OCI-LY7 (cell line): Measurements from ENCODE around the gene SYT13.

Experiments used
- CTCF ChIP-seq: fragments of 200-600 bp; sonication (generic); conservative IDR thresholded peaks from 2 replicates; pipeline ENCODE4 v1.5.1; 2014; ENCODE audit warnings: mild to moderate bottlenecking, antibody characterized with exemption, low read length, moderate library complexity, mixed read lengths
- EZH2phosphoT487 ChIP-seq: fragments of 200-600 bp; sonication (generic); IDR thresholded peaks from 2 replicates; pipeline ENCODE4 v1.6.1; 2018; ENCODE audit warnings: low read depth, borderline replicate concordance, mild to moderate bottlenecking, mixed run types, antibody characterized with exemption, low read length, moderate library complexity, mixed read lengths

- TF ChIP-seq CTCF (no peak), EZH2phosphoT487 (no peak)
Measured at GRCh38 chr11:45219411-45219810, 66.7 kb downstream of the SYT13 start.
